ENCODE results near the gene KCNMA1.

KCNMA1 gene

GRCh38 chr10:76944640-76945039, 693.0 kb downstream of the KCNMA1 start:
- Histone ChIP-seq H3K9me2 (replicated peaks; ENCODE audit: insufficient read depth, low read length) (no peaks in the 10 kb centered on the region), H3K4me2 (ENCODE audit: low read depth, low read length, poor library complexity, severe bottlenecking) (no peak overlapping the region), H3K9ac (ENCODE audit: low read length) (no peak overlapping the region), H3K9me3 (ENCODE audit: insufficient read depth, low read length) (no peaks in the 10 kb centered on the region), H3K79me2 (ENCODE audit: insufficient read depth, low read length) (no peaks in the 10 kb centered on the region), H2AFZ (ENCODE audit: low read depth, low read length, severe bottlenecking) (no peak overlapping the region), H3K4me3 (ENCODE audit: insufficient read depth, low read length, poor library complexity, severe bottlenecking) (no peak overlapping the region), H3F3A (ENCODE audit: insufficient read depth) (no peaks in the 10 kb centered on the region), H3K36me3 (ENCODE audit: low read length) (no peaks in the 10 kb centered on the region), H4K20me1 (ENCODE audit: low read depth, low read length) (no peaks in the 10 kb centered on the region), H3K27me3 (ENCODE audit: low read length) (no peaks in the 10 kb centered on the region), H3K27ac (ENCODE audit: low read depth, low read length) (no peak overlapping the region)
- TF ChIP-seq EZH2phosphoT487 (conservative IDR thresholded peaks at IDR 0.05; ENCODE audit: low read length): no peak
- TF ChIP-seq, protein P1, sequence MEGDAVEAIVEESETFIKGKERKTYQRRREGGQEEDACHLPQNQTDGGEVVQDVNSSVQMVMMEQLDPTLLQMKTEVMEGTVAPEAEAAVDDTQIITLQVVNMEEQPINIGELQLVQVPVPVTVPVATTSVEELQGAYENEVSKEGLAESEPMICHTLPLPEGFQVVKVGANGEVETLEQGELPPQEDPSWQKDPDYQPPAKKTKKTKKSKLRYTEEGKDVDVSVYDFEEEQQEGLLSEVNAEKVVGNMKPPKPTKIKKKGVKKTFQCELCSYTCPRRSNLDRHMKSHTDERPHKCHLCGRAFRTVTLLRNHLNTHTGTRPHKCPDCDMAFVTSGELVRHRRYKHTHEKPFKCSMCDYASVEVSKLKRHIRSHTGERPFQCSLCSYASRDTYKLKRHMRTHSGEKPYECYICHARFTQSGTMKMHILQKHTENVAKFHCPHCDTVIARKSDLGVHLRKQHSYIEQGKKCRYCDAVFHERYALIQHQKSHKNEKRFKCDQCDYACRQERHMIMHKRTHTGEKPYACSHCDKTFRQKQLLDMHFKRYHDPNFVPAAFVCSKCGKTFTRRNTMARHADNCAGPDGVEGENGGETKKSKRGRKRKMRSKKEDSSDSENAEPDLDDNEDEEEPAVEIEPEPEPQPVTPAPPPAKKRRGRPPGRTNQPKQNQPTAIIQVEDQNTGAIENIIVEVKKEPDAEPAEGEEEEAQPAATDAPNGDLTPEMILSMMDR (IDR thresholded peaks at IDR 0.05; ENCODE audit: insufficient read depth, low read length, poor library complexity, severe bottlenecking): no peak

GRCh38 chr10:76942628-76943416, 694.8 kb downstream of the KCNMA1 start:
- Histone ChIP-seq H3K4me2 (ENCODE audit: low read depth, low read length, poor library complexity, severe bottlenecking) (no peak overlapping the region), H3K79me2 (ENCODE audit: insufficient read depth, low read length) (no peaks in the 10 kb centered on the region), H3K27ac (ENCODE audit: low read depth, low read length) (no peak overlapping the region)

DNA sequence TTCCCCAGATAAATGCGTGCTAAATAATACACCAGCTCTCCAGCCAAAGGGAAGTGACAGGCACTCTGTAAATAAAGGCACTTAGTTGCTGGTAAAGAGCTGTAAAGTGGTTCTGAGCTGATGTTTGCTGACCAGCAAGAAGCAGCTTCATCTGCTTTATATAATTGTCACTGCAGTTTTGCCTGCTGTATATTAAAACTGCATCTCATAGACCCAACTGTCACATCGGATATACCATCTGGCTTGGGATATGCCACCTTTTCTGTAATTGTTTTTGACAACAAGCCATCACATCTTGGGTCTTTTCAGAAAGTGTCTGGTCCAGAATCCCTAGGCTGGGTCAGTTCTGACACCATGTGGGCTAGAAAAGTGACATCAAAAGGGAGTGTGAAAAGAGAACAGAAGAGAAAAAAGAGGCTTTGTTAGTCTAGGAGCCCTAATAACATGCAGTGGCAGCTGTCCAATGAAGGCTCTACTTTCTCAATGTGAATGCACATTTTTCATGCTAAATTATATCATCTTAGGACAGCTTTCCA, 697.6 kb downstream of the KCNMA1 start:
- no peak overlapping the region for H3K4me2 ChIP-seq (ENCODE audit: low read depth, low read length, poor library complexity, severe bottlenecking)
- no peak overlapping the region for H3K9ac ChIP-seq (ENCODE audit: low read length)
- no peak overlapping the region for H2AFZ ChIP-seq (ENCODE audit: low read depth, low read length, severe bottlenecking)
- no peaks in the 10 kb centered on the region for H3F3A ChIP-seq (ENCODE audit: insufficient read depth)
- no peaks in the 10 kb centered on the region for H3K9me2 ChIP-seq (replicated peaks; ENCODE audit: insufficient read depth, low read length)
- H3K27ac ChIP-seq (ENCODE audit: low read depth, low read length): no peak overlapping the region
- no peak overlapping the region for H3K4me3 ChIP-seq (ENCODE audit: insufficient read depth, low read length, poor library complexity, severe bottlenecking)
- H4K20me1 ChIP-seq (ENCODE audit: low read depth, low read length): no peaks in the 10 kb centered on the region
- no peak for TF ChIP-seq EZH2phosphoT487 (conservative IDR thresholded peaks at IDR 0.05; ENCODE audit: low read length)
- TF ChIP-seq, protein P1 (IDR thresholded peaks at IDR 0.05; ENCODE audit: insufficient read depth, low read length, poor library complexity, severe bottlenecking): no peak
- H3K27me3 ChIP-seq (ENCODE audit: low read length): no peaks in the 10 kb centered on the region
- H3K36me3 ChIP-seq (ENCODE audit: low read length): no peaks in the 10 kb centered on the region
- H3K79me2 ChIP-seq (ENCODE audit: insufficient read depth, low read length): no peaks in the 10 kb centered on the region
- H3K9me3 ChIP-seq (ENCODE audit: insufficient read depth, low read length): no peaks in the 10 kb centered on the region

More at GRCh38 chr10:76942628-76943416, 694.8 kb downstream of the KCNMA1 start:
- H4K20me1 ChIP-seq (ENCODE audit: low read depth, low read length): no peaks in the 10 kb centered on the region
- H3K9me2 ChIP-seq (replicated peaks; ENCODE audit: insufficient read depth, low read length): no peaks in the 10 kb centered on the region
- H3K36me3 ChIP-seq (ENCODE audit: low read length): no peaks in the 10 kb centered on the region
- H3K4me3 ChIP-seq (ENCODE audit: insufficient read depth, low read length, poor library complexity, severe bottlenecking): no peak overlapping the region
- H3K9ac ChIP-seq (ENCODE audit: low read length): no peak overlapping the region
- no peak for TF ChIP-seq EZH2phosphoT487 (conservative IDR thresholded peaks at IDR 0.05; ENCODE audit: low read length)
- TF ChIP-seq, protein P1 (IDR thresholded peaks at IDR 0.05; ENCODE audit: insufficient read depth, low read length, poor library complexity, severe bottlenecking): no peak
- H2AFZ ChIP-seq (ENCODE audit: low read depth, low read length, severe bottlenecking): no peak overlapping the region
- no peaks in the 10 kb centered on the region for H3F3A ChIP-seq (ENCODE audit: insufficient read depth)
- no peaks in the 10 kb centered on the region for H3K9me3 ChIP-seq (ENCODE audit: insufficient read depth, low read length)
- no peaks in the 10 kb centered on the region for H3K27me3 ChIP-seq (ENCODE audit: low read length)

Data from SU-DHL-6 (cell line).